Neural progenitor cell (in vitro differentiated cells): Measurements from ENCODE around the gene ARL15. TPM values are rescaled to one million over a fixed set of nuclear protein-coding genes. Genes with fewer than 3 reads are reported as not detected.

Experiments
- DNase-seq: peaks from one replicate; pipeline ENCODE4 v3.0.0-alpha.2; 2016; ENCODE audit warnings: low spot score
- H2AFZ ChIP-seq: fragments of 200-600 bp; sonication (generic); replicated peaks from 2 replicates; pipeline ENCODE4 v1.6.1; 2016; ENCODE audit warnings: antibody characterized with exemption
- H3F3A ChIP-seq: fragments of 200-600 bp; sonication (generic); 2 replicates; pipeline ENCODE4 v1.6.1; 2016; ENCODE audit warnings: antibody characterized with exemption, low read depth
- H3K27ac ChIP-seq: fragments of 200-600 bp; sonication (generic); 2 replicates; pipeline ENCODE4 v1.5.1; 2016; ENCODE audit warnings: mild to moderate bottlenecking
- H3K27me3 ChIP-seq: fragments of 200-600 bp; sonication (generic); 2 replicates; pipeline ENCODE4 v1.6.1; 2016; ENCODE audit warnings: mild to moderate bottlenecking, moderate library complexity
- H3K36me3 ChIP-seq: fragments of 200-600 bp; sonication (generic); 2 replicates; pipeline ENCODE4 v1.5.1; 2016
- H3K4me1 ChIP-seq: fragments of 200-600 bp; sonication (generic); 2 replicates; pipeline ENCODE4 v1.6.1; 2016; ENCODE audit warnings: mixed run types
- H3K4me2 ChIP-seq: fragments of 200-600 bp; sonication (generic); 2 replicates; pipeline ENCODE4 v1.6.1; 2016
- H3K4me3 ChIP-seq: fragments of 200-600 bp; sonication (generic); 2 replicates; pipeline ENCODE4 v1.5.1; 2016
- H3K79me2 ChIP-seq: fragments of 200-600 bp; sonication (generic); 2 replicates; pipeline ENCODE4 v1.6.1; 2016; ENCODE audit warnings: low read depth
- H3K9ac ChIP-seq: fragments of 200-600 bp; sonication (generic); 2 replicates; pipeline ENCODE4 v1.6.1; 2016
- H3K9me3 ChIP-seq: fragments of 200-600 bp; sonication (generic); 2 replicates; pipeline ENCODE4 v1.5.1; 2016; ENCODE audit warnings: low read depth
- H4K20me1 ChIP-seq: fragments of 200-600 bp; sonication (generic); 2 replicates; pipeline ENCODE4 v1.6.1; 2016; ENCODE audit warnings: low read depth
- H3K27ac Mint-ChIP-seq: 3 replicates; pipeline ENCODE4 v1.8.0; 2021; ENCODE audit warnings: mixed read lengths
- H3K27me3 Mint-ChIP-seq: 2 replicates; pipeline ENCODE4 v1.8.0; 2022; ENCODE audit warnings: low read depth, mild to moderate bottlenecking, inconsistent platforms, moderate library complexity, mixed read lengths; ENCODE audit not compliant: insufficient read depth
- H3K36me3 Mint-ChIP-seq: 3 replicates; pipeline ENCODE4 v1.8.0; 2021; ENCODE audit warnings: mixed read lengths
- H3K4me1 Mint-ChIP-seq: 3 replicates; pipeline ENCODE4 v1.8.0; 2021; ENCODE audit warnings: mixed read lengths
- H3K4me3 Mint-ChIP-seq: 3 replicates; pipeline ENCODE4 v1.8.0; 2021; ENCODE audit warnings: mild to moderate bottlenecking, moderate library complexity, mixed read lengths
- H3K9me3 Mint-ChIP-seq: 3 replicates; pipeline ENCODE4 v1.8.0; 2020; ENCODE audit warnings: mixed read lengths
- EZH2 ChIP-seq: fragments of 200-600 bp; sonication (generic); IDR thresholded peaks from 2 replicates; pipeline ENCODE4 v1.6.1; 2017; ENCODE audit warnings: antibody characterized with exemption, mild to moderate bottlenecking, moderate library complexity
- EZH2phosphoT487 ChIP-seq: fragments of 200-600 bp; sonication (generic); IDR thresholded peaks from 2 replicates; pipeline ENCODE4 v1.6.1; 2017; ENCODE audit warnings: antibody characterized with exemption
- total RNA-seq: library from RNA; depleted of rRNA; stranded (reverse); fragments of >200 nt; gene quantifications from 2 replicates; pipeline ENCODE4 v1.2.3, GENCODE V29; 2015; ENCODE audit warnings: low replicate concordance
- TF ChIP-seq, protein P1 (sequence below): fragments of 200-600 bp; sonication (generic); IDR thresholded peaks from 2 replicates; pipeline ENCODE4 v1.5.1; 2017; ENCODE audit warnings: antibody characterized with exemption, mild to moderate bottlenecking

ARL15 gene
- total RNA-seq, 1 donor from 2014 or later, result 39.1 TPM

GRCh38 chr5:53963958-53964357, 346.4 kb downstream of the ARL15 start:
- Histone ChIP-seq H4K20me1 (no peaks in the 10 kb centered on the region), H3K79me2 (no peaks in the 10 kb centered on the region), H3K4me2 (no peak overlapping the region), H3K9ac (no peak overlapping the region), H2AFZ (no peak overlapping the region), H3K27ac (no peak overlapping the region), H3K9me3 (no peaks in the 10 kb centered on the region), H3F3A (no peaks in the 10 kb centered on the region), H3K36me3 (no peaks in the 10 kb centered on the region), H3K4me1 (no peaks in the 10 kb centered on the region), H3K4me3 (no peak overlapping the region), H3K27me3 (no peaks in the 10 kb centered on the region)
- Mint-ChIP-seq H3K9me3 (no peaks in the 10 kb centered on the region), H3K27ac (no peak overlapping the region), H3K4me1 (no peaks in the 10 kb centered on the region), H3K4me3 (no peak overlapping the region), H3K27me3 (no peaks in the 10 kb centered on the region), H3K36me3 (no peaks in the 10 kb centered on the region)
- TF ChIP-seq EZH2, result no peak
- no peak for TF ChIP-seq EZH2phosphoT487
- TF ChIP-seq, protein P1, sequence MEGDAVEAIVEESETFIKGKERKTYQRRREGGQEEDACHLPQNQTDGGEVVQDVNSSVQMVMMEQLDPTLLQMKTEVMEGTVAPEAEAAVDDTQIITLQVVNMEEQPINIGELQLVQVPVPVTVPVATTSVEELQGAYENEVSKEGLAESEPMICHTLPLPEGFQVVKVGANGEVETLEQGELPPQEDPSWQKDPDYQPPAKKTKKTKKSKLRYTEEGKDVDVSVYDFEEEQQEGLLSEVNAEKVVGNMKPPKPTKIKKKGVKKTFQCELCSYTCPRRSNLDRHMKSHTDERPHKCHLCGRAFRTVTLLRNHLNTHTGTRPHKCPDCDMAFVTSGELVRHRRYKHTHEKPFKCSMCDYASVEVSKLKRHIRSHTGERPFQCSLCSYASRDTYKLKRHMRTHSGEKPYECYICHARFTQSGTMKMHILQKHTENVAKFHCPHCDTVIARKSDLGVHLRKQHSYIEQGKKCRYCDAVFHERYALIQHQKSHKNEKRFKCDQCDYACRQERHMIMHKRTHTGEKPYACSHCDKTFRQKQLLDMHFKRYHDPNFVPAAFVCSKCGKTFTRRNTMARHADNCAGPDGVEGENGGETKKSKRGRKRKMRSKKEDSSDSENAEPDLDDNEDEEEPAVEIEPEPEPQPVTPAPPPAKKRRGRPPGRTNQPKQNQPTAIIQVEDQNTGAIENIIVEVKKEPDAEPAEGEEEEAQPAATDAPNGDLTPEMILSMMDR, result no peak
- DNase-seq, result no peak

GRCh38 chr5:53962306-53962705, 348.1 kb downstream of the ARL15 start:
- TF ChIP-seq EZH2phosphoT487 (no peak), EZH2 (no peak)
- TF ChIP-seq, protein P1, result no peak
- H3K27me3 Mint-ChIP-seq, result no peaks in the 10 kb centered on the region

DNA sequence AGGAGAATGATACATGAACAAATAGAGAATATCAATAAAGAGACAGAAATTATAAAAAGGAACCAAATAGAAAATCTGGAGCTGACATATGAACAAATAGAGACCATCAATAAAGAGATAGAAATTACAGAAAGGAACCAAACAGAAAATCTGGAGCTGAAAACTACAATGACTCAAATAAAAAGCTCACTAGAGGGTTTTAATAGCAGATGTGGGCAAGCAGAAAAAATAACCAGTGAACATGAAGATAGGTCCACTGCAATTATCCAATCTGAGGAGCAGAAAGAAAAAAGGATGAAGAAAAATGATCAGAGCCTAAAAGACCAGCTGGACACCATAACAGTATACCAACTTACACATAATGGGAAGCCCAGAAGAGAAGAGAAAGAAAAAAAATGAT, 353.7 kb downstream of the ARL15 start:
- TF ChIP-seq EZH2, result no peak
- no peak for TF ChIP-seq EZH2phosphoT487
- TF ChIP-seq, protein P1, result no peak
- H4K20me1 ChIP-seq, result no peaks in the 10 kb centered on the region
- H3K4me2 ChIP-seq, result no peak overlapping the region
- Mint-ChIP-seq H3K9me3 (peaks cover 15% of the 10 kb centered on the region), H3K27me3 (peaks cover 2% of the 10 kb centered on the region), H3K4me1 (no peaks in the 10 kb centered on the region), H3K27ac (no peak overlapping the region), H3K36me3 (peaks cover 7% of the 10 kb centered on the region), H3K4me3 (no peak overlapping the region)
- H3K27me3 ChIP-seq, result no peaks in the 10 kb centered on the region
- H3F3A ChIP-seq, result no peaks in the 10 kb centered on the region
- H2AFZ ChIP-seq, result no peak overlapping the region
- no peak overlapping the region for H3K9ac ChIP-seq
- peaks cover 9% of the 10 kb centered on the region for H3K36me3 ChIP-seq
- H3K4me3 ChIP-seq, result no peak overlapping the region
- no peak overlapping the region for H3K27ac ChIP-seq
- peaks cover 16% of the 10 kb centered on the region for H3K9me3 ChIP-seq
- H3K79me2 ChIP-seq, result no peaks in the 10 kb centered on the region
- H3K4me1 ChIP-seq, result no peaks in the 10 kb centered on the region
- DNase-seq, result no peak

More at GRCh38 chr5:53962306-53962705, 348.1 kb downstream of the ARL15 start:
- no peaks in the 10 kb centered on the region for H3K9me3 Mint-ChIP-seq
- Histone ChIP-seq H3K4me1 (no peaks in the 10 kb centered on the region), H4K20me1 (no peaks in the 10 kb centered on the region), H3K27ac (no peak overlapping the region), H3K79me2 (no peaks in the 10 kb centered on the region), H3K36me3 (no peaks in the 10 kb centered on the region), H3K9me3 (peaks cover 3% of the 10 kb centered on the region), H3K4me2 (no peak overlapping the region), H3K9ac (no peak overlapping the region), H3K4me3 (no peak overlapping the region), H3F3A (no peaks in the 10 kb centered on the region), H2AFZ (no peak overlapping the region), H3K27me3 (no peaks in the 10 kb centered on the region)
- H3K4me3 Mint-ChIP-seq, result no peak overlapping the region
- no peak for DNase-seq
- H3K27ac Mint-ChIP-seq, result no peak overlapping the region
- H3K4me1 Mint-ChIP-seq, result no peaks in the 10 kb centered on the region
- no peaks in the 10 kb centered on the region for H3K36me3 Mint-ChIP-seq
